Measurements from ENCODE around the gene BLVRB.

BLVRB gene

DNA sequence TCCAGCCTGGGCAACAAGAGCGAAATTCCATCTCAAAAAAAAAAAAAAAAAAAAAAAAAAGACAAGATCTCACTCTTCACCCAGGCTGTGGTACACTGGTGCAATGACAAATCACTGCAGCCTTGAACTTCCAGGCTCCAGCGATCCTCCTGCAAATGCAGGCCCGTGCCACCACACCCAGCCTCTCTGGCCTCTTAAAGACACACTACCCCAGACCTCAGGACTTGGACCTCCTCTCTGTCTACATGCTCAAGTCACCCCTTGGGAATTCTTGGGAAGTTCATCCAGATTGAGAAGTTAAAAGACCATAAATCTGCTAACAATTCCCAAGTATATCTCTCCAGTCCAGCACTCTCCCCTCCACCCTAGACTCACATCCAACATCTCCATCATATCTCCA, 65.0 kb downstream of the BLVRB start:
- peaks cover 9% of the 10 kb centered on the region; the same call in 1 of the 2 replicates for H3K27me3 ChIP-seq (ENCODE audit: control insufficient read depth, insufficient read depth, low read length)
- H3K36me3 ChIP-seq (ENCODE audit: control insufficient read depth, insufficient read depth, low read length): no peaks in the 10 kb centered on the region
- H3K9ac ChIP-seq (ENCODE audit: low read depth, low read length): no peak overlapping the region
- no peak overlapping the region for H3K4me3 ChIP-seq (ENCODE audit: low read depth, low read length)
- H3K4me1 ChIP-seq (ENCODE audit: control insufficient read depth, insufficient read depth, low read length): peaks cover 10% of the 10 kb centered on the region; the same call in 1 of the 2 replicates
- no peaks in the 10 kb centered on the region for H3K9me3 ChIP-seq (ENCODE audit: control insufficient read depth, insufficient read depth, low read length)
- no peak overlapping the region for H3K27ac ChIP-seq (ENCODE audit: low read depth, low read length)

DNA sequence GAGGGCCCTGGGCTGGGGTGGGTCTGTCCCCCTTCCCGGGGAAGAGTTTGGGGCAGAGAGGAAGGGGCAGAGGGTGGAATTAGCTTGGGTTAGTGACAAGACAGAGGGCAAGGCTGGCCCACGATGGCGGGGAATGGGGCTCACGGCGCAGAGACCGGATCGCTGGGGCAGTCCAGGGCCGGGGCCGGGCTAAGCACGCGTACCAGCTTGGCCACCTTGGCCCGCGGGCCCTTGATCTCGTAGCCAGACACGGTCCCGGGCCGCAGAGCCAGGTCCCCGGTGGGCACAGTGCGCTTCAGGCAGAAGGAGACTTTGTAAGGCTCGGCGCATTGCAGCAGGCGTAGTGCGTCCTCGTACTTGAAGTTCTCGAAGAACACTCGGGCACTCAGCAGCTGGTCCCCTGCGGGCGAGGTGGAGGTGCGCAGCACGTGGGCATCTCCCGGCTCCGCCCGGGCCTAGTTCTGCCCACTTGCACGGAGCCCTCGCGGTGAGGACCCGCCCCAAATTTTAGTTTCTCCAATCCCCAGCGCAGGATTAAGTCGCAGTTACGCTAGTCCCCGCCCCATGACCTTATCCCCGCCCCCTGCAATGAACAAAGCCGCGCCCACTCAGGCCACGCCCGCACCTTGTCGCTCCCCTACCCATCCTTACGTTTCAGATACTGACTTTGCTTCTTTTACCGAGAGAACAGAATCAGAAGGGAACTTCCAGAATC, 67.0 kb downstream of the BLVRB start:
- H3K36me3 ChIP-seq (ENCODE audit: control insufficient read depth, insufficient read depth, low read length): no peaks in the 10 kb centered on the region
- H3K4me1 ChIP-seq (ENCODE audit: control insufficient read depth, insufficient read depth, low read length): peaks cover 10% of the 10 kb centered on the region; the same call in 1 of the 2 replicates
- no peak overlapping the region for H3K27ac ChIP-seq (ENCODE audit: low read depth, low read length)
- peak overlapping the region; percentile 23; the same call in 1 of the 2 replicates for H3K4me3 ChIP-seq (ENCODE audit: low read depth, low read length)
- no peaks in the 10 kb centered on the region for H3K9me3 ChIP-seq (ENCODE audit: control insufficient read depth, insufficient read depth, low read length)
- no peak overlapping the region; the same call in 1 of the 2 replicates for H3K9ac ChIP-seq (ENCODE audit: low read depth, low read length)
- H3K27me3 ChIP-seq (ENCODE audit: control insufficient read depth, insufficient read depth, low read length): peaks cover 9% of the 10 kb centered on the region; the same call in 1 of the 2 replicates
